ENCODE measurements around the gene MAML3. TPM values are rescaled to one million over a fixed set of nuclear protein-coding genes. Genes with fewer than 3 reads are reported as not detected.
A peak's percentile ranks its signal among the peaks of the same experiment; 100 is the strongest.

Gene MAML3
- total RNA-seq, 4 donors from 2014 or later: 21.2 to 28.4 (median 22.1) TPM

DNA sequence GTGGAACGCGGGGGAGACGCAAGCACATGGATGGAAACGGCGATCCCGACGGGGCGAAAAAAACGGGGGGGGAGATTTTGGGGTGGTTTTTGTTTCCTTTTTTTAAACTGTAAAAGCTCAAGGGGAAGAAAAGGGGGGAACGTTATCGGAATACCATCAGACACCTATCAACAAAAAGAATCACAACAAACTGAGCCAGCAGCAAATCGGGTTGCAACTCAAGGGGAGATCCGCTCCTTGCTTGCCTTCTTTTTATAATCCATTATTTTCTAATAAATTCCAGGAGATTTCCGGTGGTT lies 616 bp downstream of the MAML3 start:
- intact Hi-C loops (cut with DNase I; ENCODE audit: low total_unique reads): loop anchor here (5.0 to 10.0 kb wide), 2 partner anchors 91 to 421 kb away; no protein-coding TSS in a partner anchor
- no peak for TF ChIP-seq POLR2A (IDR thresholded peaks at IDR 0.05)
- TF ChIP-seq, protein P1, sequence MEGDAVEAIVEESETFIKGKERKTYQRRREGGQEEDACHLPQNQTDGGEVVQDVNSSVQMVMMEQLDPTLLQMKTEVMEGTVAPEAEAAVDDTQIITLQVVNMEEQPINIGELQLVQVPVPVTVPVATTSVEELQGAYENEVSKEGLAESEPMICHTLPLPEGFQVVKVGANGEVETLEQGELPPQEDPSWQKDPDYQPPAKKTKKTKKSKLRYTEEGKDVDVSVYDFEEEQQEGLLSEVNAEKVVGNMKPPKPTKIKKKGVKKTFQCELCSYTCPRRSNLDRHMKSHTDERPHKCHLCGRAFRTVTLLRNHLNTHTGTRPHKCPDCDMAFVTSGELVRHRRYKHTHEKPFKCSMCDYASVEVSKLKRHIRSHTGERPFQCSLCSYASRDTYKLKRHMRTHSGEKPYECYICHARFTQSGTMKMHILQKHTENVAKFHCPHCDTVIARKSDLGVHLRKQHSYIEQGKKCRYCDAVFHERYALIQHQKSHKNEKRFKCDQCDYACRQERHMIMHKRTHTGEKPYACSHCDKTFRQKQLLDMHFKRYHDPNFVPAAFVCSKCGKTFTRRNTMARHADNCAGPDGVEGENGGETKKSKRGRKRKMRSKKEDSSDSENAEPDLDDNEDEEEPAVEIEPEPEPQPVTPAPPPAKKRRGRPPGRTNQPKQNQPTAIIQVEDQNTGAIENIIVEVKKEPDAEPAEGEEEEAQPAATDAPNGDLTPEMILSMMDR (IDR thresholded peaks at IDR 0.05): no peak
- 1 to 2% methylated on average over 14 of the region's 14 CpGs for WGBS, 2 donors

GRCh38 chr4:140152751-140153418 lies 1.1 kb downstream of the MAML3 start:
- 0 to 1% methylated on average over 21 to 33 of the region's 54 CpGs for WGBS, 2 donors
- peak overlapping the region; percentile 77 for H3K4me3 ChIP-seq (ENCODE audit: low read depth, poor library complexity, severe bottlenecking)
- peak; percentile 49 to 94 for DNase-seq (ENCODE audit: low spot score in 2 of 2)
- intact Hi-C loops (cut with DNase I; ENCODE audit: low total_unique reads): loop anchor here (5.0 to 10.0 kb wide), 2 partner anchors 92 to 421 kb away; no protein-coding TSS in a partner anchor
- TF ChIP-seq, protein P1 (IDR thresholded peaks at IDR 0.05): no peak
- TF ChIP-seq POLR2A (IDR thresholded peaks at IDR 0.05): no peak

More for the DNA sequence above, 616 bp downstream of the MAML3 start:
- DNase-seq (ENCODE audit: low spot score in 2 of 2): no peak
- peak overlapping the region; percentile 77 for H3K4me3 ChIP-seq (ENCODE audit: low read depth, poor library complexity, severe bottlenecking)

DNA sequence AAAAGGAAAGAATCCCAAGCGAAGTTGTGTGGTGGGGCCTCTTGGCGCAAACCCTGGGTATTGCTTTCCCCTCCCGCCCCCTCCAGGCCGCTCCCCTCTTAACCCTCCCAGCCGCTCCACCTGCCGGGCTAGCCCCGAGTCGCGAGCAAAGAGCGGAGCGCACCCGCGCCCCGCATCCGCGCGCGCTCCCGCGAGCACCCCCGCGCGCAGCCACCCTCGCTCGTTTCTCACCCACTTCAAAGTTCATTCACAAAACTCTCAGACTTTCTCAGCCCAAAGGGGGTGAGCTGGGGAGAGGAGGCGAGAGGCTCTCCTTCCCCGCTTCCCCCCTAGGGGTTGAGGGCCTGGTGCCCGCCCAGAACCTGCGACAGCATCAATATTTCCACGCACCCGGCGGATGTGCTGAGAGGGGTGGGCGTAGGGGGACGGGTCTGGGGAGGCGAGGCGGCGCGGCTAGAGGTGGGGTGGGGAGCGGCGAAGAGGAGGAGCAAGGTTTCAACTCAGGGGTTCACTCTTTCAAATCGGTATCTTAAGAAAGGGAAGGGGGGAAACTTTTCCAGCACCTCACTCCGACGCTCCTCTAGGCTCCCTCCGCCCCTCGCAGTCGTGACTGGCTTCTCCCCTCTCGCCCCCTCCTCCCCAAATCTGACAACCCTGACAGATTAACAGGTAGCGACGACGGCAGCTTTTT lies 1.8 kb downstream of the MAML3 start:
- TF ChIP-seq POLR2A (IDR thresholded peaks at IDR 0.05): no peak
- TF ChIP-seq, protein P1 (IDR thresholded peaks at IDR 0.05): no peak
- H3K4me3 ChIP-seq (ENCODE audit: low read depth, poor library complexity, severe bottlenecking): peak overlapping the region; percentile 77
- DNase-seq (ENCODE audit: low spot score in 2 of 2): peak; percentile 54 to 93
- intact Hi-C loops (cut with DNase I; ENCODE audit: low total_unique reads): loop anchor here (5.0 to 10.0 kb wide), 2 partner anchors 93 to 420 kb away; no protein-coding TSS in a partner anchor
- 1% methylated on average over 48 of the region's 50 CpGs for WGBS, 2 donors

DNA sequence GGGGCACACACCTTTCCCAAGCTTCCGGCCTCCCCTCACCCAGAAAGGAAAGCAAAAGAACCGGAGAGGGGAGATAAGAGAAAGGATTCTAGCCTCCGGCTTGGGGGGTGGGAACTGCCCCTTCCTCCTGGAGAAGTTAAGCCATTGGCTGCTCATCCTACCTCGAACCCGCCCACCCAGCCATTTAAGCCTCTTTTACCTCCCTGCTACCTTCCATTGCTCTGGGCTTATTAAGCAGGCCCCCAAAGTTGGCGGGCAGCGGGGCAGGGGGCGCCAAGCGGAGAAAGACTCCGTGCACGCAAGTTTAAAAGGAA lies 2.3 kb downstream of the MAML3 start:
- TF ChIP-seq, protein P1 (IDR thresholded peaks at IDR 0.05): no peak
- no peak for TF ChIP-seq POLR2A (IDR thresholded peaks at IDR 0.05)
- 0 to 3% methylated on average over 11 of the region's 11 CpGs for WGBS, 2 donors
- peak; percentile 86 to 95 for DNase-seq (ENCODE audit: low spot score in 2 of 2)

DNA sequence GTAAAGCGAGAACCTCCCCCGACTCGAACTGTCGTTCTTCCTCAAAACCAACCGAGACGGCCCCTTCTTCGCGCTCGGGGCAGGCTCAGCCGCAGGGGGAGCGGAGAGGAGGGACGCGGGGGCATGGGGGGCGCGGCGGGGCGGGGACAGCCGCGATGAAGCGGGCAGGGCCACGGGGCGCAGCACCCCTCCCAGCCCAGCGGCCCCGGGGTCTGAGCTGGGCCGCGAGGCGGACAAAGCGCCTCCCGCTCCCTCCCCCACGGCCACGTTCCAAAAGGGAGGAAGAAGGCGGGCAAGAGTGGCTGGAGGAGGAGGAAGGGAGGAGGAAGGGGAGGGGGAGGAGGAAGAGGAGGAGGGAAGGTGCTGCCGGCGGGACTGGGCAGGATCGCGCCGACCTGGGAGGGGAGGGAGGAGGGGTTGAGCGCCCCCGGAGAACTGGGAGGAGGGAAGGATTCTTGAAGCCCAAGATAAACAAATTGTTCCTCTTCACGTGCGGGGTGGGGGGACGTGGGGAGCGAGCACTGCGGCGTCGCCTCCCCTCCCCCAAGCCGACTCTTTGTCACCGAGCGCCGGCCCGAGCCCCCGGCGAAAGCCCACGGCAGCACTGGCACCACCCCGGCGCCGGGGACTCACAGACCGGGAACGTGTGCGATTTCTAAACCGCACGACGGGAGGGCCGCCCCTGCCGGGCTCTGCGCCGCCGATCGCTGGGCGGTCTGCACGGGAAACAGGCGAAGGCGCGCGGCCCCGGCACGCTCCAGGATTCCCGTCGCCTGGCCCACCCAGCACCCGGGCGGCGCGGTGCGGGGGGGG lies 2.9 kb downstream of the MAML3 start:
- DNase-seq (ENCODE audit: low spot score in 2 of 2): peak; percentile 87 to 97
- intact Hi-C loops (cut with DNase I; ENCODE audit: low total_unique reads): loop anchor here (5.0 to 10.0 kb wide), 2 partner anchors 94 to 419 kb away; no protein-coding TSS in a partner anchor
- peak overlapping the region; percentile 77 for H3K4me3 ChIP-seq (ENCODE audit: low read depth, poor library complexity, severe bottlenecking)
- TF ChIP-seq, protein P1 (IDR thresholded peaks at IDR 0.05): no peak
- no peak for TF ChIP-seq POLR2A (IDR thresholded peaks at IDR 0.05)
- 0 to 1% methylated on average over 52 to 78 of the region's 84 CpGs for WGBS, 2 donors

More for the DNA sequence above, 2.3 kb downstream of the MAML3 start:
- intact Hi-C loops (cut with DNase I; ENCODE audit: low total_unique reads): loop anchor here (5.0 to 10.0 kb wide), 2 partner anchors 93 to 419 kb away; no protein-coding TSS in a partner anchor
- peak overlapping the region; percentile 77 for H3K4me3 ChIP-seq (ENCODE audit: low read depth, poor library complexity, severe bottlenecking)

Data from lower leg skin (tissue), 4 donors.